ENCODE results near the gene NSG2.

Gene NSG2

DNA sequence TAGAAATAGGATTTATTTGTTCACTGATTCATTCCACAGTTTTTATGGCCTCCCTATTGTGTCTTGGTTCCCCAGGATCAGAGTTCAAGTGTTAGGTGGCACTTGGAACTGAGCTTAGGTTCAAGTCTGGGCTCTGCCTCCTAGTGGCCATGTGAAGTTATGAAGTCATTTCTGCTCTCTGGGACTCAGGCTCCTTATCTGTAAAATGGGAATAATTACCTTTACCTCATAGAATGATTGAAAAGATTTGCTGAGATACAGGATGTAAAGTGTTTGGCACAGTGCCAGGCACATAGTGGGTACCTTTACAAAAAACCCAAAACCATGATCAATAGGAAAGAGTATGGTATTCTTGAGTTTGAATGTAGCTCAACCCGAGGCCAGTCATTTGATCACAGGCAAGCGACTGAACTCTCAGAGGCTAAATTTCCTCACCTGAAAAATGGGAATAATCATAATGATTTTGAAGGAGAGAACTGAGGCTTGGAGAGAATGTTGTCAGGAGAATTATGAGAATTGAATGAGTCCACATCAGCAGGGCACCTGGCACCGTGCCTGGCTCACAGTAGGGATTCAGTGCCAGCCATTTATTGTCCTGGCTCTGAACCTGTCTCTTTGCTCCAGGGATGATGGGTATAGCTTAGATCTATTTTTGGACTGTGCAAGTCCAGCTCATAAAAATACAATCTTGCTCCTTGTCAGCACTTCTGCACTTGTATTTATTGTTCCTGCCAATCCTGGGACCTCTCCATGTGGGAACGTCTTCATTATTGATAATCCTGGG lies 10.8 kb downstream of the NSG2 start:
- no peaks in the 10 kb centered on the region for H3K27me3 ChIP-seq
- TF ChIP-seq CTCF (IDR thresholded peaks at IDR 0.05; ENCODE audit: low read depth, low read length), result peak; percentile 47
- DNase-seq, result no peak
- H3K4me3 ChIP-seq (ENCODE audit: low read depth, low read length), result no peak overlapping the region
- no peaks in the 10 kb centered on the region for H3K9me3 ChIP-seq
- H3K36me3 ChIP-seq, result peaks cover 100% of the 10 kb centered on the region
- H3K4me1 ChIP-seq, result no peaks in the 10 kb centered on the region; the same call in 1 of the 2 replicates

DNA sequence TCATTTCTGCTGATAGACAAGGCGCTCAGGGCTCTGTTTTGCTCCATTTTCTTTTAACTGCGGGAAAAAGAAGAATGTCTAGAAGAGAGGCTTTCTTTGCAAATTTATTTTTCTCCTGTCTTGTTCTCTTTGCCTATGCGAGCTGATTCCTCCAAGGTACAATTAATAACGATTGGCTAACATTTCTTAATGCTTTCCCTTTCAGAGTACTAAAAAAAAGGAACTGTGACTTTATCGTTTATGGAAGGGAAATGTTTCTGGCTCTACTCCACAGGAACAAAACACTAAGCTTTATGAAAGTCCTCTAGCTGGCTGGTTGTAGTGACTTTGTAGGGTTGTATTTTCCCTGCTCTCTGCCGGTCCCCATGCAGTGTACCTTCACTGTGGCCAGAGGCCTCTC lies 11.7 kb downstream of the NSG2 start:
- no peak for DNase-seq

GRCh38 chr5:174058433-174059122 lies 13.1 kb downstream of the NSG2 start:
- no peak for DNase-seq
- H3K9me3 ChIP-seq, result no peaks in the 10 kb centered on the region

More for the DNA sequence above, 11.7 kb downstream of the NSG2 start:
- Histone ChIP-seq H3K36me3 (peaks cover 100% of the 10 kb centered on the region), H3K4me1 (peaks cover under 1% of the 10 kb centered on the region), H3K9me3 (no peaks in the 10 kb centered on the region), H3K4me3 (ENCODE audit: low read depth, low read length) (no peak overlapping the region), H3K27me3 (no peaks in the 10 kb centered on the region)
- TF ChIP-seq CTCF (IDR thresholded peaks at IDR 0.05; ENCODE audit: low read depth, low read length), result no peak

DNA sequence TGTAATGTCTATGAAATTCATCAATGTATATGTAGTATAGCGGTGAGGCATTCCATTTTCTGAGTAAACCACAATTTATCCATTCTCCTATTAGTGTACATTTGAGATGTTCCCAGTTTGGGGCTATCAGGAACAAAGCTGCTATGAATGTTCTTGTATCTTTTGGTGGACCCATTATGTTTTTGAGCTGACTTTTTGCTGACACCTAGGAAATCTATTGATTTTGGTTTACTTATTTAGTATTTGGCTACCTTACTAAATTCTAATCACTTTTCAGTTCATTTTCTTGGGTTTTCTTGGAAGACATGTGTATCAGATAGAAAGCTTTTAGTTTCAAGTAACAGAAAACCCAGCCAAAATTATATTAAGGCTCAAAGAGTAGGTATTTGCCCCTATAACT lies 13.7 kb downstream of the NSG2 start:
- Histone ChIP-seq H3K27me3 (no peaks in the 10 kb centered on the region), H3K4me1 (peaks cover 16% of the 10 kb centered on the region), H3K36me3 (peaks cover 97% of the 10 kb centered on the region), H3K9me3 (no peaks in the 10 kb centered on the region), H3K4me3 (ENCODE audit: low read depth, low read length) (no peak overlapping the region)
- TF ChIP-seq CTCF (IDR thresholded peaks at IDR 0.05; ENCODE audit: low read depth, low read length), result no peak
- DNase-seq, result no peak

More at GRCh38 chr5:174058433-174059122, 13.1 kb downstream of the NSG2 start:
- no peaks in the 10 kb centered on the region for H3K27me3 ChIP-seq
- peaks cover 11% of the 10 kb centered on the region for H3K4me1 ChIP-seq
- peaks cover 97% of the 10 kb centered on the region for H3K36me3 ChIP-seq
- no peak for TF ChIP-seq CTCF (IDR thresholded peaks at IDR 0.05; ENCODE audit: low read depth, low read length)
- no peak overlapping the region for H3K4me3 ChIP-seq (ENCODE audit: low read depth, low read length)

GRCh38 chr5:174063082-174063756 lies 17.7 kb downstream of the NSG2 start:
- Histone ChIP-seq H3K4me3 (ENCODE audit: low read depth, low read length) (no peak overlapping the region), H3K4me1 (peaks cover 35% of the 10 kb centered on the region), H3K36me3 (peaks cover 92% of the 10 kb centered on the region), H3K9me3 (no peaks in the 10 kb centered on the region), H3K27me3 (no peaks in the 10 kb centered on the region)
- no peak for TF ChIP-seq CTCF (IDR thresholded peaks at IDR 0.05; ENCODE audit: low read depth, low read length)
- no peak for DNase-seq

All from BE2C (cell line).